H1 (cell line): Measurements from ENCODE around the gene CREG2. TPM values are rescaled to one million over a fixed set of nuclear protein-coding genes. Genes with fewer than 3 reads are reported as not detected.

ENCODE experiments used
- ASH2L ChIP-seq: fragments of 200-600, 300-600 bp; sonication (generic); IDR thresholded peaks from one replicate; pipeline ENCODE4 v1.7.1; 2017; ENCODE audit warnings: low read length
- GTF2F1 ChIP-seq: IDR thresholded peaks from 2 replicates; pipeline ENCODE4 v1.6.1; 2012; ENCODE audit warnings: low read depth, low read length, improper control_type of control experiment, borderline replicate concordance
- NRF1 ChIP-seq: IDR thresholded peaks from 2 replicates; pipeline ENCODE4 v1.6.1; 2011; ENCODE audit warnings: mild to moderate bottlenecking, low read depth, low read length, improper control_type of control experiment
- PHF8 ChIP-seq: fragments of 200-600 bp; sonication (generic); conservative IDR thresholded peaks from 2 replicates; pipeline ENCODE4 v1.7.1; 2012; ENCODE audit warnings: low read depth, mild to moderate bottlenecking, inconsistent platforms, low read length, moderate library complexity
- SIN3A ChIP-seq, 2 experiments: IDR thresholded peaks in 1 of 2; conservative IDR thresholded peaks in 1 of 2; 2 replicates each; pipeline ENCODE4 v1.6.1; 2011 to 2012; ENCODE audit warnings: low read length in 2 of 2, improper control_type of control experiment in 1 of 2, low read depth in 1 of 2, mild to moderate bottlenecking in 1 of 2
- TAF7 ChIP-seq: optimal IDR thresholded peaks from 2 replicates; pipeline ENCODE3; 2011; ENCODE audit warnings: low read depth, mild to moderate bottlenecking, inconsistent platforms, low read length, moderate library complexity, borderline replicate concordance
- polyA plus RNA-seq, 7 experiments: library from polyadenylated mRNA; depleted of rRNA in 3 of 7; stranded (reverse) in 5 of 7; unstranded in 2 of 7; fragments of >200 nt in 5 of 7; fragments of 200-250 nt in 2 of 7; gene quantifications; 1 replicate in 5 of 7; 2 replicates in 1 of 7; 4 replicates in 1 of 7; pipeline versions ENCODE4 v1.2.1 to v1.2.3, GENCODE V29; 2011 to 2013; ENCODE audit warnings: missing spikeins in 2 of 7, mixed read lengths in 2 of 7
- total RNA-seq: library from RNA; stranded (reverse); fragmentation: NEBNext Ultra II Directional; extraction: Animal tissue kit (Norgen Biotek cat#: 25700); gene quantifications from 2 replicates; pipeline ENCODE4 v1.2.1, GENCODE V29; 2021
- TF ChIP-seq, protein P1 (sequence below): fragments of 300-600 bp; sonication (generic); IDR thresholded peaks from 2 replicates; pipeline ENCODE4 v1.7.1; 2012; ENCODE audit warnings: low read length, moderate library complexity, mild to moderate bottlenecking, inconsistent platforms; ENCODE audit not compliant: insufficient replicate concordance
- TF ChIP-seq, protein P2 (sequence below): IDR thresholded peaks from 2 replicates; pipeline ENCODE4 v1.6.1; 2011; ENCODE audit warnings: low read depth, mild to moderate bottlenecking, low read length; ENCODE audit not compliant: insufficient read depth

CREG2 gene
- total and polyA plus RNA-seq, 2 of the 8 experiments (the other 6 are each of a cell fraction or from before 2014, with no cell fraction given), result 2.0 to 2.2 TPM

GRCh38 chr2:101364878-101365277 lies 22.4 kb downstream of the CREG2 start (continued):
- TF ChIP-seq, protein P1, sequence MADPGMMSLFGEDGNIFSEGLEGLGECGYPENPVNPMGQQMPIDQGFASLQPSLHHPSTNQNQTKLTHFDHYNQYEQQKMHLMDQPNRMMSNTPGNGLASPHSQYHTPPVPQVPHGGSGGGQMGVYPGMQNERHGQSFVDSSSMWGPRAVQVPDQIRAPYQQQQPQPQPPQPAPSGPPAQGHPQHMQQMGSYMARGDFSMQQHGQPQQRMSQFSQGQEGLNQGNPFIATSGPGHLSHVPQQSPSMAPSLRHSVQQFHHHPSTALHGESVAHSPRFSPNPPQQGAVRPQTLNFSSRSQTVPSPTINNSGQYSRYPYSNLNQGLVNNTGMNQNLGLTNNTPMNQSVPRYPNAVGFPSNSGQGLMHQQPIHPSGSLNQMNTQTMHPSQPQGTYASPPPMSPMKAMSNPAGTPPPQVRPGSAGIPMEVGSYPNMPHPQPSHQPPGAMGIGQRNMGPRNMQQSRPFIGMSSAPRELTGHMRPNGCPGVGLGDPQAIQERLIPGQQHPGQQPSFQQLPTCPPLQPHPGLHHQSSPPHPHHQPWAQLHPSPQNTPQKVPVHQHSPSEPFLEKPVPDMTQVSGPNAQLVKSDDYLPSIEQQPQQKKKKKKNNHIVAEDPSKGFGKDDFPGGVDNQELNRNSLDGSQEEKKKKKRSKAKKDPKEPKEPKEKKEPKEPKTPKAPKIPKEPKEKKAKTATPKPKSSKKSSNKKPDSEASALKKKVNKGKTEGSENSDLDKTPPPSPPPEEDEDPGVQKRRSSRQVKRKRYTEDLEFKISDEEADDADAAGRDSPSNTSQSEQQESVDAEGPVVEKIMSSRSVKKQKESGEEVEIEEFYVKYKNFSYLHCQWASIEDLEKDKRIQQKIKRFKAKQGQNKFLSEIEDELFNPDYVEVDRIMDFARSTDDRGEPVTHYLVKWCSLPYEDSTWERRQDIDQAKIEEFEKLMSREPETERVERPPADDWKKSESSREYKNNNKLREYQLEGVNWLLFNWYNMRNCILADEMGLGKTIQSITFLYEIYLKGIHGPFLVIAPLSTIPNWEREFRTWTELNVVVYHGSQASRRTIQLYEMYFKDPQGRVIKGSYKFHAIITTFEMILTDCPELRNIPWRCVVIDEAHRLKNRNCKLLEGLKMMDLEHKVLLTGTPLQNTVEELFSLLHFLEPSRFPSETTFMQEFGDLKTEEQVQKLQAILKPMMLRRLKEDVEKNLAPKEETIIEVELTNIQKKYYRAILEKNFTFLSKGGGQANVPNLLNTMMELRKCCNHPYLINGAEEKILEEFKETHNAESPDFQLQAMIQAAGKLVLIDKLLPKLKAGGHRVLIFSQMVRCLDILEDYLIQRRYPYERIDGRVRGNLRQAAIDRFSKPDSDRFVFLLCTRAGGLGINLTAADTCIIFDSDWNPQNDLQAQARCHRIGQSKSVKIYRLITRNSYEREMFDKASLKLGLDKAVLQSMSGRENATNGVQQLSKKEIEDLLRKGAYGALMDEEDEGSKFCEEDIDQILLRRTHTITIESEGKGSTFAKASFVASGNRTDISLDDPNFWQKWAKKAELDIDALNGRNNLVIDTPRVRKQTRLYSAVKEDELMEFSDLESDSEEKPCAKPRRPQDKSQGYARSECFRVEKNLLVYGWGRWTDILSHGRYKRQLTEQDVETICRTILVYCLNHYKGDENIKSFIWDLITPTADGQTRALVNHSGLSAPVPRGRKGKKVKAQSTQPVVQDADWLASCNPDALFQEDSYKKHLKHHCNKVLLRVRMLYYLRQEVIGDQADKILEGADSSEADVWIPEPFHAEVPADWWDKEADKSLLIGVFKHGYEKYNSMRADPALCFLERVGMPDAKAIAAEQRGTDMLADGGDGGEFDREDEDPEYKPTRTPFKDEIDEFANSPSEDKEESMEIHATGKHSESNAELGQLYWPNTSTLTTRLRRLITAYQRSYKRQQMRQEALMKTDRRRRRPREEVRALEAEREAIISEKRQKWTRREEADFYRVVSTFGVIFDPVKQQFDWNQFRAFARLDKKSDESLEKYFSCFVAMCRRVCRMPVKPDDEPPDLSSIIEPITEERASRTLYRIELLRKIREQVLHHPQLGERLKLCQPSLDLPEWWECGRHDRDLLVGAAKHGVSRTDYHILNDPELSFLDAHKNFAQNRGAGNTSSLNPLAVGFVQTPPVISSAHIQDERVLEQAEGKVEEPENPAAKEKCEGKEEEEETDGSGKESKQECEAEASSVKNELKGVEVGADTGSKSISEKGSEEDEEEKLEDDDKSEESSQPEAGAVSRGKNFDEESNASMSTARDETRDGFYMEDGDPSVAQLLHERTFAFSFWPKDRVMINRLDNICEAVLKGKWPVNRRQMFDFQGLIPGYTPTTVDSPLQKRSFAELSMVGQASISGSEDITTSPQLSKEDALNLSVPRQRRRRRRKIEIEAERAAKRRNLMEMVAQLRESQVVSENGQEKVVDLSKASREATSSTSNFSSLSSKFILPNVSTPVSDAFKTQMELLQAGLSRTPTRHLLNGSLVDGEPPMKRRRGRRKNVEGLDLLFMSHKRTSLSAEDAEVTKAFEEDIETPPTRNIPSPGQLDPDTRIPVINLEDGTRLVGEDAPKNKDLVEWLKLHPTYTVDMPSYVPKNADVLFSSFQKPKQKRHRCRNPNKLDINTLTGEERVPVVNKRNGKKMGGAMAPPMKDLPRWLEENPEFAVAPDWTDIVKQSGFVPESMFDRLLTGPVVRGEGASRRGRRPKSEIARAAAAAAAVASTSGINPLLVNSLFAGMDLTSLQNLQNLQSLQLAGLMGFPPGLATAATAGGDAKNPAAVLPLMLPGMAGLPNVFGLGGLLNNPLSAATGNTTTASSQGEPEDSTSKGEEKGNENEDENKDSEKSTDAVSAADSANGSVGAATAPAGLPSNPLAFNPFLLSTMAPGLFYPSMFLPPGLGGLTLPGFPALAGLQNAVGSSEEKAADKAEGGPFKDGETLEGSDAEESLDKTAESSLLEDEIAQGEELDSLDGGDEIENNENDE, result no peak
- TF ChIP-seq, protein P2, sequence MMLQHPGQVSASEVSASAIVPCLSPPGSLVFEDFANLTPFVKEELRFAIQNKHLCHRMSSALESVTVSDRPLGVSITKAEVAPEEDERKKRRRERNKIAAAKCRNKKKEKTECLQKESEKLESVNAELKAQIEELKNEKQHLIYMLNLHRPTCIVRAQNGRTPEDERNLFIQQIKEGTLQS, result no peak
- TF ChIP-seq SIN3A (conservative IDR thresholded peaks at IDR 0.05 in 1 of 2, IDR thresholded peaks at IDR 0.05 in 1 of 2; ENCODE audit: low read depth in 1 of 2, low read length in 2 of 2) (no peak), PHF8 (no peak), GTF2F1 (no peak), TAF7 (no peak), NRF1 (no peak), ASH2L (no peak)
